GM23248 (cell line): Measurements from ENCODE around the gene MIB2.

Experiments used
- EZH2 ChIP-seq: fragments of 200-600 bp; sonication (generic); IDR thresholded peaks from 2 replicates; pipeline ENCODE4 v1.6.1; 2018; ENCODE audit warnings: antibody characterized with exemption, mild to moderate bottlenecking; ENCODE audit not compliant: insufficient read depth, poor library complexity, severe bottlenecking
- EZH2phosphoT487 ChIP-seq: fragments of 200-600 bp; sonication (generic); IDR thresholded peaks from 2 replicates; pipeline ENCODE4 v1.6.1; 2018; ENCODE audit warnings: antibody characterized with exemption, moderate library complexity, mild to moderate bottlenecking, low read depth; ENCODE audit not compliant: insufficient read depth

DNA sequence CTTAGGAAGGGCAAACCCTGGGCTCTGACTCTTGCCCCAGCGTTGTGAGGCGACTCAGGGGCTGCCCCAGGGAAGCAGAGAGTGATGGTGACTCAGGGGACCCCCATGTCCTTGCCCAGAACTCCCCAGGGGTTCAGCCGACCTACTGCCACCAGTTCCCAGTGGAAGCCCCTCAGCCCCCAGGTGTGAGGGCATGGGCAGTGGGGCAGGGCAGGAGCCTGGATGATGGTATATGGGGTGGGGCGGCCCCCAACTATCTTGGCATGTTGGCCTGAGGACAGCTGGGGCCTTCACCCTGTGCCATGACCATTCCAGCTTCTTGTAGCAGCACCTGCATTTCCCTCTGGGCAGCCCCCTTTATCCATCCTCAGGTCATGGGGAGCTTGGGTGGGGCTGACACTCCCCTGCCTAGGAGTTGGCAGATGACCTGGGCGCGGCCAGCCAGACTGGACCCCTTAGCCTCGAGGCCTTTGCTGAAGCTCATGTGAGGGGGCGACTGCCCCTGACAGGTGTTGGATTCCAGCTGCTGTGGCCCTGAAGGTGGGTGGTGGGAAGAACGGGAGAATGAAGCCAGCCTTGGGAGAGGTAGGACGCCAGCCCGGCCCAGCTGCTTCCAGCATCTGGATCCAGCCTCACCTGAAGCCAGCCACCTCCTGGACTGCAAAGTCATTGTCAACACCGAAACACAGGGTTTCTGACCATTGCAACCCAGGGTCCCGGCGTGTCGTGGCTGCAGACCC, 13.6 kb upstream of the MIB2 start:
- TF ChIP-seq EZH2 (no peak), EZH2phosphoT487 (no peak)
